WTC11 (cell line): ENCODE measurements around the gene PAIP1. TPM values are rescaled to one million over a fixed set of nuclear protein-coding genes. Genes with fewer than 3 reads are reported as not detected.
"Not testable (repeated sequence)": the region's sequence is repeated elsewhere in the genome, so short reads cannot be mapped to it uniquely, and the experiment has no call there.

ENCODE experiments used
- ATAC-seq: fragments of 200-7000 bp; cut with Tn5 transposase; 2 replicates; pipeline ENCODE4 v1.10.0; 2021; ENCODE audit warnings: mild to moderate bottlenecking, moderate library complexity
- CTCF ChIA-PET: fragments of 300-600 bp; sonication (Branson Sonifier 250); formaldehyde crosslinking; loops from one replicate; lab custom pipeline; 2021; ENCODE audit warnings: antibody characterized with exemption; lab: Charles Lee
- POLR2A ChIA-PET: fragments of 350-600 bp; sonication (Branson Sonifier 250); formaldehyde crosslinking; loops from one replicate; lab custom pipeline; 2021; ENCODE audit warnings: antibody characterized with exemption; lab: Charles Lee
- DNase-seq: peaks from one replicate; pipeline ENCODE4 v3.0.0; 2021; ENCODE audit warnings: low spot score
- H3K27ac Mint-ChIP-seq: 2 replicates; pipeline ENCODE4 v1.8.0; 2021; ENCODE audit warnings: mixed read lengths
- H3K27me3 Mint-ChIP-seq: 2 replicates; pipeline ENCODE4 v1.8.0; 2021; ENCODE audit warnings: low read depth, mild to moderate bottlenecking, moderate library complexity, mixed read lengths
- H3K36me3 Mint-ChIP-seq: 2 replicates; pipeline ENCODE4 v1.8.0; 2021; ENCODE audit warnings: mixed read lengths
- H3K4me1 Mint-ChIP-seq: 2 replicates; pipeline ENCODE4 v1.8.0; 2022; ENCODE audit warnings: mixed read lengths
- H3K4me3 Mint-ChIP-seq: 2 replicates; pipeline ENCODE4 v1.8.0; 2021; ENCODE audit warnings: mild to moderate bottlenecking, moderate library complexity, mixed read lengths
- H3K9me3 Mint-ChIP-seq: 2 replicates; pipeline ENCODE4 v1.8.0; 2021; ENCODE audit warnings: mixed read lengths
- AR ChIP-seq: fragments of 250-450 bp; sonication (Bioruptor Pico); IDR thresholded peaks from 2 replicates; pipeline ENCODE4 v1.9.0; 2021; ENCODE audit warnings: mild to moderate bottlenecking
- CDX4 ChIP-seq: fragments of 250-450 bp; sonication (Bioruptor Pico); IDR thresholded peaks from 2 replicates; pipeline ENCODE4 v1.9.0; 2021; ENCODE audit warnings: moderate library complexity, mild to moderate bottlenecking, inconsistent platforms, borderline replicate concordance
- GABPB1 ChIP-seq: sonication (generic); formaldehyde crosslinking; IDR thresholded peaks from 2 replicates; pipeline ENCODE4 v1.8.1; 2023; ENCODE audit warnings: mild to moderate bottlenecking, missing genetic modification reagents
- GTF2I ChIP-seq: fragments of 250-450 bp; sonication (Bioruptor Pico); conservative IDR thresholded peaks from 2 replicates; pipeline ENCODE4 v1.4.0; 2021; ENCODE audit warnings: mild to moderate bottlenecking
- NFYB ChIP-seq: sonication (generic); formaldehyde crosslinking; conservative IDR thresholded peaks from 2 replicates; pipeline ENCODE4 v1.8.0; 2022; ENCODE audit warnings: low read depth, missing genetic modification reagents
- PREB ChIP-seq: sonication (generic); formaldehyde crosslinking; IDR thresholded peaks from 2 replicates; pipeline ENCODE4 v1.8.1; 2022; ENCODE audit warnings: mild to moderate bottlenecking, missing genetic modification reagents, moderate library complexity, borderline replicate concordance
- SOX15 ChIP-seq: fragments of 250-450 bp; sonication (Bioruptor Pico); IDR thresholded peaks from 2 replicates; pipeline ENCODE4 v1.9.0; 2021; ENCODE audit warnings: mild to moderate bottlenecking
- SP1 ChIP-seq: sonication (generic); formaldehyde crosslinking; conservative IDR thresholded peaks from 2 replicates; pipeline ENCODE4 v1.8.1; 2022; ENCODE audit warnings: missing genetic modification reagents
- TEAD4 ChIP-seq: sonication (generic); formaldehyde crosslinking; IDR thresholded peaks from 2 replicates; pipeline ENCODE4 v1.8.0; 2022; ENCODE audit warnings: mild to moderate bottlenecking, missing genetic modification reagents
- USF1 ChIP-seq: sonication (generic); formaldehyde crosslinking; IDR thresholded peaks from 2 replicates; pipeline ENCODE4 v1.8.0; 2022; ENCODE audit warnings: mild to moderate bottlenecking, missing genetic modification reagents
- ZMAT4 ChIP-seq: fragments of 250-450 bp; sonication (Bioruptor Pico); IDR thresholded peaks from 2 replicates; pipeline ENCODE4 v1.9.0; 2021; ENCODE audit warnings: mild to moderate bottlenecking
- ZNF416 ChIP-seq: fragments of 250-450 bp; sonication (Bioruptor Pico); IDR thresholded peaks from 2 replicates; pipeline ENCODE4 v1.9.0; 2021; ENCODE audit warnings: mild to moderate bottlenecking, inconsistent platforms
- ZNF425 ChIP-seq: fragments of 250-450 bp; sonication (Bioruptor Pico); conservative IDR thresholded peaks from 2 replicates; pipeline ENCODE4 v1.9.0; 2021; ENCODE audit warnings: mild to moderate bottlenecking
- ZSCAN18 ChIP-seq: fragments of 250-450 bp; sonication (Bioruptor Pico); IDR thresholded peaks from 2 replicates; pipeline ENCODE4 v2.1.2; 2022; ENCODE audit warnings: mild to moderate bottlenecking, moderate library complexity
- total RNA-seq: library from RNA; stranded (reverse); gene quantifications from 3 replicates; pipeline ENCODE4 v1.2.3, GENCODE V29; 2021

Gene PAIP1
- total RNA-seq, 1 experiment from 2014 or later: 82.5 TPM

GRCh38 chr5:43554497-43554896 lies 2.4 kb downstream of the PAIP1 start:
- CTCF ChIA-PET: no interaction called here
- Mint-ChIP-seq H3K36me3 (peaks cover 11% of the 10 kb centered on the region; the same call in 1 of the 2 replicates), H3K4me3 (no peak overlapping the region), H3K27me3 (no peaks in the 10 kb centered on the region), H3K27ac (no peak overlapping the region), H3K4me1 (peaks cover 10% of the 10 kb centered on the region), H3K9me3 (no peaks in the 10 kb centered on the region)
- no peak for ATAC-seq
- DNase-seq: no peak
- POLR2A ChIA-PET: interaction anchor here (1.2 kb wide), 1 partner anchor 40 kb away, joined by 3 read pairs; the partner anchor contains the start of gene C5orf34
- no peak for TF ChIP-seq SOX15 (CRISPR knock-in tag)
- no peak for TF ChIP-seq GTF2I (CRISPR knock-in tag)
- TF ChIP-seq ZMAT4 (CRISPR knock-in tag): no peak
- TF ChIP-seq ZSCAN18 (CRISPR knock-in tag): no peak
- TF ChIP-seq TEAD4: no peak
- no peak for TF ChIP-seq USF1 (CRISPR knock-in tag)
- no peak for TF ChIP-seq PREB (CRISPR knock-in tag)

GRCh38 chr5:43553381-43553780 lies 3.5 kb downstream of the PAIP1 start:
- no peaks in the 10 kb centered on the region for H3K9me3 Mint-ChIP-seq
- H3K36me3 Mint-ChIP-seq: peaks cover 16% of the 10 kb centered on the region
- H3K27me3 Mint-ChIP-seq: no peaks in the 10 kb centered on the region
- H3K27ac Mint-ChIP-seq: no peak overlapping the region
- POLR2A ChIA-PET: no interaction called here
- no peak overlapping the region for H3K4me3 Mint-ChIP-seq
- CTCF ChIA-PET: no interaction called here
- TF ChIP-seq ZSCAN18 (CRISPR knock-in tag): no peak
- no peak for TF ChIP-seq NFYB
- TF ChIP-seq ZNF425 (CRISPR knock-in tag): no peak
- peaks cover 10% of the 10 kb centered on the region for H3K4me1 Mint-ChIP-seq
- DNase-seq (no peak), ATAC-seq (no peak)

GRCh38 chr5:43551731-43552130 lies 5.1 kb downstream of the PAIP1 start:
- no peaks in the 10 kb centered on the region for H3K9me3 Mint-ChIP-seq
- CTCF ChIA-PET: no interaction called here
- DNase-seq: no peak
- H3K27ac Mint-ChIP-seq: no peak overlapping the region
- H3K4me3 Mint-ChIP-seq: no peak overlapping the region
- TF ChIP-seq CDX4 (CRISPR knock-in tag) (no peak), GABPB1 (CRISPR knock-in tag) (no peak), ZNF416 (CRISPR knock-in tag) (no peak), SP1 (CRISPR knock-in tag) (no peak), AR (CRISPR knock-in tag) (no peak), GTF2I (CRISPR knock-in tag) (no peak), ZSCAN18 (CRISPR knock-in tag) (no peak)
- no peak for ATAC-seq
- peaks cover 7% of the 10 kb centered on the region for H3K4me1 Mint-ChIP-seq
- POLR2A ChIA-PET: no interaction called here
- H3K27me3 Mint-ChIP-seq: no peaks in the 10 kb centered on the region
- peaks cover 30% of the 10 kb centered on the region for H3K36me3 Mint-ChIP-seq

- Mint-ChIP-seq H3K36me3 (peaks cover 47% of the 10 kb centered on the region), H3K27ac (0 out of 2 replicates have a peak overlapping the region, but pooled peaks have one; percentile 58)
- H3K9me3 Mint-ChIP-seq, H3K27me3 Mint-ChIP-seq, H3K4me1 Mint-ChIP-seq, DNase-seq, CTCF ChIA-PET, ATAC-seq, POLR2A ChIA-PET, H3K4me3 Mint-ChIP-seq: not testable (repeated sequence)
These were observed 7.6 kb downstream of the PAIP1 start for GRCh38 chr5:43549272-43549671.
